B cell (primary cell): ENCODE data around the gene TULP1. TPM values are rescaled to one million over a fixed set of nuclear protein-coding genes. Genes with fewer than 3 reads are reported as not detected.

Source experiments
- ATAC-seq: fragments of 200-7000 bp; cut with Tn5 transposase; one replicate; pipeline ENCODE4 v1.10.0; 2021; ENCODE audit warnings: low read depth, mild to moderate bottlenecking, moderate number of reproducible peaks, moderate library complexity
- CTCF ChIA-PET: fragments of 350-600 bp; sonication (Branson Sonifier 250); formaldehyde crosslinking; loops from one replicate; lab custom pipeline; 2021; ENCODE audit warnings: antibody characterized with exemption, inconsistent platforms; lab: Charles Lee
- POLR2A ChIA-PET: fragments of 350-600 bp; sonication (Branson Sonifier 250); formaldehyde crosslinking; loops from one replicate; lab custom pipeline; 2021; ENCODE audit warnings: antibody characterized with exemption; lab: Charles Lee
- DNase-seq: peaks from one replicate; pipeline ENCODE4 v3.0.0; 2013
- H2AFZ ChIP-seq: 2 replicates; pipeline ENCODE4 v1.6.1; 2012; ENCODE audit warnings: mild to moderate bottlenecking, low read depth, low read length; ENCODE audit not compliant: insufficient read depth, poor library complexity, severe bottlenecking
- H3K27ac ChIP-seq, 2 donors: 1 replicate in 1 of 2; 2 replicates in 1 of 2; pipeline ENCODE4 v1.5.1; 2012 to 2013; ENCODE audit warnings: low read length in 2 of 2, mild to moderate bottlenecking in 2 of 2, moderate library complexity in 1 of 2
- H3K27me3 ChIP-seq, 4 experiments: fragments of 200-600 bp in 1 of 4; sonication (generic) in 1 of 4; replicated peaks in 1 of 4; 1 replicate in 2 of 4; 2 replicates in 2 of 4; pipeline versions ENCODE4 v1.6.1 to v1.7.0; 2013 to 2016; ENCODE audit warnings: low read length in 3 of 4, mild to moderate bottlenecking in 2 of 4, mixed read lengths in 1 of 4, moderate library complexity in 1 of 4; ENCODE audit not compliant: insufficient read depth in 4 of 4, control insufficient read depth in 3 of 4; ENCODE audit errors: control extremely low read depth in 1 of 4
- H3K36me3 ChIP-seq, 2 experiments: replicated peaks in 1 of 2; 1 replicate in 1 of 2; 2 replicates in 1 of 2; pipeline versions ENCODE4 v1.6.1 to v1.7.1; 2013; ENCODE audit warnings: low read length in 1 of 2; ENCODE audit not compliant: insufficient read depth in 2 of 2, control insufficient read depth in 1 of 2; ENCODE audit errors: control extremely low read depth in 1 of 2, extremely low read depth in 1 of 2
- H3K4me1 ChIP-seq, 2 donors: fragments of 200-600 bp in 1 of 2; sonication (generic) in 1 of 2; 1 replicate in 1 of 2; 2 replicates in 1 of 2; pipeline versions ENCODE4 v1.5.1 to v1.6.1; 2013 to 2017; ENCODE audit warnings: low read length in 2 of 2; ENCODE audit not compliant: control insufficient read depth in 2 of 2, insufficient read depth in 2 of 2
- H3K4me2 ChIP-seq: replicated peaks from 2 replicates; pipeline ENCODE3; 2012; ENCODE audit warnings: mild to moderate bottlenecking, low read depth, low read length; ENCODE audit not compliant: poor library complexity, severe bottlenecking
- H3K4me3 ChIP-seq, 5 experiments: fragments of 200-600 bp in 1 of 5; sonication (generic) in 1 of 5; 1 replicate in 3 of 5; 2 replicates in 2 of 5; pipeline versions ENCODE4 v1.5.1 to v1.7.0; 2011 to 2016; ENCODE audit warnings: low read length in 4 of 5, mild to moderate bottlenecking in 4 of 5, low read depth in 2 of 5, control low read depth in 1 of 5, moderate library complexity in 1 of 5; ENCODE audit not compliant: insufficient read depth in 1 of 5; ENCODE audit errors: control extremely low read depth in 1 of 5, extremely low read depth in 1 of 5
- H3K79me2 ChIP-seq: fragments of 200-600 bp; sonication (generic); one replicate; pipeline ENCODE4 v1.6.0; 2016; ENCODE audit warnings: low read length; ENCODE audit not compliant: control insufficient read depth, insufficient read depth
- H3K9ac ChIP-seq: fragments of 200-600 bp; sonication (generic); 2 replicates; pipeline ENCODE4 v1.6.1; 2017; ENCODE audit warnings: mild to moderate bottlenecking, low read length, moderate library complexity
- H3K9me3 ChIP-seq, 3 donors: one replicate each; pipeline versions ENCODE4 v1.6.1 to v1.7.1; 2013; ENCODE audit warnings: low read length in 2 of 3; ENCODE audit not compliant: control insufficient read depth in 2 of 3, insufficient read depth in 1 of 3; ENCODE audit errors: control extremely low read depth in 1 of 3
- H4K20me1 ChIP-seq: 2 replicates; pipeline ENCODE4 v1.6.0; 2012; ENCODE audit warnings: mild to moderate bottlenecking, low read length; ENCODE audit not compliant: insufficient read depth, control insufficient read depth, poor library complexity, severe bottlenecking
- H3K27ac Mint-ChIP-seq: one replicate; pipeline ENCODE4 v1.8.0; 2021; ENCODE audit warnings: mixed read lengths
- H3K27me3 Mint-ChIP-seq: one replicate; pipeline ENCODE4 v1.8.0; 2021; ENCODE audit warnings: mixed read lengths
- H3K4me1 Mint-ChIP-seq: one replicate; pipeline ENCODE4 v1.8.0; 2021; ENCODE audit warnings: mixed read lengths
- H3K4me3 Mint-ChIP-seq: one replicate; pipeline ENCODE4 v1.8.0; 2021; ENCODE audit warnings: mixed read lengths
- H3K9me3 Mint-ChIP-seq: one replicate; pipeline ENCODE4 v1.8.0; 2022; ENCODE audit warnings: mixed read lengths; ENCODE audit not compliant: insufficient read depth
- CTCF ChIP-seq: fragments of 200-600 bp; IDR thresholded peaks from one replicate; pipeline ENCODE4 v1.8.0; 2022; ENCODE audit warnings: antibody characterized with exemption, mild to moderate bottlenecking
- EZH2 ChIP-seq: IDR thresholded peaks from 2 replicates; pipeline ENCODE4 v1.6.1; 2012; ENCODE audit warnings: borderline replicate concordance, low read depth, mild to moderate bottlenecking, moderate library complexity, low read length; ENCODE audit not compliant: insufficient read depth, poor library complexity, severe bottlenecking
- WGBS: methylation state at CpG from one replicate; pipeline ENCODE4 v1.1.5; 2013; ENCODE audit warnings: missing lambda C conversion rate; ENCODE audit not compliant: insufficient coverage; 5-methylcytosine and 5-hydroxymethylcytosine counted together
- intact Hi-C: fragments of 100-400 bp; cut with micrococcal nuclease; formaldehyde crosslinking; loops from one replicate; pipeline ENCODE4 v1.10.0; 2022
- polyA plus RNA-seq: library from polyadenylated mRNA; depleted of rRNA; stranded (reverse); fragments of >200 nt; gene quantifications from 2 replicates; pipeline ENCODE4 v1.2.3, GENCODE V29; 2012
- total RNA-seq, 2 donors: library from RNA; stranded (reverse); fragments of 120-200 nt in 1 of 2; gene quantifications; 1 replicate in 1 of 2; 2 replicates in 1 of 2; pipeline versions ENCODE4 v1.2.3 to v1.2.4, GENCODE V29; 2013 to 2022

The TULP1 gene
- total and polyA plus RNA-seq, 2 donors (not counting 1 experiment from before 2014, with no cell fraction given), result not detected

GRCh38 chr6:35477028-35477427 is 35.7 kb downstream of the TULP1 start:
- Histone ChIP-seq H3K4me2 (no peak overlapping the region), H3K4me1 (peaks cover 0 to 3% of the 10 kb centered on the region in 2 donors), H3K9ac (no peak overlapping the region), H3K36me3 (peaks cover 0 to 23% of the 10 kb centered on the region in 2 experiments), H3K27me3 (no peaks in the 10 kb centered on the region), H3K4me3 (no peak overlapping the region), H3K79me2 (no peaks in the 10 kb centered on the region), H2AFZ (no peak overlapping the region), H3K27ac (no peak overlapping the region), H4K20me1 (no peaks in the 10 kb centered on the region), H3K9me3 (no peaks in the 10 kb centered on the region)
- ATAC-seq, result no peak
- Mint-ChIP-seq H3K27ac (no peak overlapping the region), H3K4me3 (no peak overlapping the region), H3K9me3 (no peaks in the 10 kb centered on the region), H3K27me3 (no peaks in the 10 kb centered on the region), H3K4me1 (peaks cover 4% of the 10 kb centered on the region)
- TF ChIP-seq EZH2 (no peak), CTCF (no peak)
- ChIA-PET CTCF (interaction anchor here (0.6 to 0.7 kb wide), 3 partner anchors 41 to 1247 kb away, joined by 3 to 4 read pairs (median 3); no protein-coding TSS in a partner anchor), POLR2A (no interaction called here)
- WGBS, result 95% methylated on average over 6 of the region's 8 CpGs
- no peak for DNase-seq
- intact Hi-C loops, result no loop called here

- Histone ChIP-seq H3K27me3 (no peaks in the 10 kb centered on the region), H3K4me3 (no peak overlapping the region), H4K20me1 (peaks cover under 1% of the 10 kb centered on the region), H3K9me3 (no peaks in the 10 kb centered on the region), H3K9ac (no peak overlapping the region), H3K4me1 (peaks cover 0 to 4% of the 10 kb centered on the region in 2 donors), H3K4me2 (no peak overlapping the region), H3K79me2 (no peaks in the 10 kb centered on the region), H2AFZ (no peak overlapping the region), H3K36me3 (peaks cover 0 to 28% of the 10 kb centered on the region in 2 experiments), H3K27ac (no peak overlapping the region)
- ATAC-seq (no peak), DNase-seq (no peak)
- Mint-ChIP-seq H3K9me3 (no peaks in the 10 kb centered on the region), H3K4me1 (peaks cover 12% of the 10 kb centered on the region), H3K27me3 (no peaks in the 10 kb centered on the region), H3K27ac (no peak overlapping the region), H3K4me3 (no peak overlapping the region)
- TF ChIP-seq EZH2 (no peak), CTCF (no peak)
- intact Hi-C loops, result no loop called here
- WGBS, result 93% methylated on average over 14 of the region's 14 CpGs
- POLR2A ChIA-PET, result no interaction called here
- CTCF ChIA-PET, result no interaction called here
Measured at GRCh38 chr6:35476004-35476403, 36.7 kb downstream of the TULP1 start.
